GM12878 (cell line): ENCODE measurements around the gene SCRN3. TPM values are rescaled to one million over a fixed set of nuclear protein-coding genes. Genes with fewer than 3 reads are reported as not detected.

Source experiments
- ATAC-seq: fragments of 200-7000 bp; cut with Tn5 transposase; 3 replicates; pipeline ENCODE4 v1.9.1; 2020; ENCODE audit warnings: mild to moderate bottlenecking, moderate library complexity
- BruUV-seq: library from RNA; stranded (reverse); fragments of 400-500 nt; replicated peaks from 2 replicates; lab custom pipeline; 2021; lab: Mats Ljungman, UMichigan
- CTCF ChIA-PET: fragments of 300-600 bp; sonication (Branson Sonifier 250); formaldehyde crosslinking; extraction: SDS; loops from one replicate; lab custom pipeline; 2021; ENCODE audit warnings: inconsistent platforms; lab: Yijun Ruan, JAX
- POLR2A ChIA-PET: fragments of 350-600 bp; formaldehyde crosslinking; extraction: SDS; loops from one replicate; lab custom pipeline; 2021; ENCODE audit warnings: inconsistent platforms; lab: Charles Lee
- RAD21 ChIA-PET: fragments of 300-600 bp; sonication (Branson Sonifier 250); formaldehyde crosslinking; loops from one replicate; lab custom pipeline; 2023; ENCODE audit warnings: antibody characterized with exemption; ENCODE audit not compliant: unreplicated experiment; lab: Charles Lee
- SMC1A ChIA-PET: fragments of 300-600 bp; sonication (Branson Sonifier 250); formaldehyde crosslinking; loops from one replicate; lab custom pipeline; 2023; ENCODE audit not compliant: unreplicated experiment, uncharacterized antibody; lab: Charles Lee
- DNase-seq: peaks from one replicate; pipeline ENCODE4 v3.0.0-alpha.2; 2011; ENCODE audit warnings: low read depth, low spot score
- FAIRE-seq: peaks from 3 replicates; lab custom pipeline; 2011; peaks lifted over from hg19 to GRCh38; lab: Jason Lieb, UNC
- H2AFZ ChIP-seq: 2 replicates; pipeline ENCODE4 v1.6.0; 2011; ENCODE audit warnings: low read depth, low read length, control low read depth; ENCODE audit not compliant: control insufficient read depth
- H3K27ac ChIP-seq: 2 replicates; pipeline ENCODE4 v1.5.1; 2011; ENCODE audit warnings: control low read depth; ENCODE audit not compliant: control insufficient read depth, insufficient read depth
- H3K27me3 ChIP-seq, 2 experiments: replicated peaks in 1 of 2; 2 replicates each; pipeline versions ENCODE4 v1.6.0 to v1.6.1; 2011; ENCODE audit warnings: low read length in 1 of 2; ENCODE audit not compliant: control insufficient read depth in 2 of 2, insufficient read depth in 2 of 2
- H3K36me3 ChIP-seq, 2 experiments: 2 replicates each; pipeline ENCODE4 v1.5.1; 2011; ENCODE audit warnings: low read length in 1 of 2; ENCODE audit not compliant: control insufficient read depth in 2 of 2, insufficient read depth in 2 of 2
- H3K4me1 ChIP-seq: 2 replicates; pipeline ENCODE4 v1.6.1; 2011; ENCODE audit warnings: mild to moderate bottlenecking, low read length, moderate library complexity, mixed read lengths; ENCODE audit not compliant: control insufficient read depth, insufficient read depth
- H3K4me2 ChIP-seq: 2 replicates; pipeline ENCODE4 v1.6.0; 2011; ENCODE audit warnings: control low read depth; ENCODE audit not compliant: control insufficient read depth, insufficient read depth
- H3K4me3 ChIP-seq: fragments of 200-600 bp; sonication (generic); 2 replicates; pipeline ENCODE4 v1.5.1; 2016
- H3K79me2 ChIP-seq: 2 replicates; pipeline ENCODE4 v1.6.0; 2011; ENCODE audit warnings: low read length; ENCODE audit not compliant: control insufficient read depth, insufficient read depth
- H3K9ac ChIP-seq: 2 replicates; pipeline ENCODE4 v1.8.0; 2011; ENCODE audit warnings: low read length, control low read depth, mixed read lengths; ENCODE audit not compliant: control insufficient read depth, insufficient read depth
- H3K9me3 ChIP-seq: replicated peaks from 3 replicates; pipeline ENCODE4 v1.5.1; 2011; ENCODE audit warnings: mild to moderate bottlenecking, low read length; ENCODE audit not compliant: control insufficient read depth, insufficient read depth
- H4K20me1 ChIP-seq: 2 replicates; pipeline ENCODE4 v1.6.0; 2011; ENCODE audit not compliant: control insufficient read depth, insufficient read depth
- CHD4 ChIP-seq: fragments of 200-600 bp; sonication (generic); IDR thresholded peaks from 2 replicates; pipeline ENCODE4 v1.6.1; 2016; ENCODE audit warnings: mild to moderate bottlenecking
- KAT2A ChIP-seq: conservative IDR thresholded peaks from 2 replicates; pipeline ENCODE4 v1.6.1; 2011; ENCODE audit warnings: low read depth, low read length; ENCODE audit not compliant: control insufficient read depth
- MEF2A ChIP-seq: IDR thresholded peaks from 2 replicates; pipeline ENCODE4 v1.6.1; 2011; ENCODE audit warnings: low read depth, mild to moderate bottlenecking, low read length, moderate library complexity; ENCODE audit not compliant: insufficient read depth
- NFXL1 ChIP-seq: fragments of 450-650 bp; IDR thresholded peaks from 2 replicates; pipeline ENCODE4 v1.6.1; 2017; ENCODE audit warnings: antibody characterized with exemption, mild to moderate bottlenecking, borderline replicate concordance
- NR2C1 ChIP-seq: fragments of 450-650 bp; IDR thresholded peaks from 2 replicates; pipeline ENCODE4 v1.6.1; 2017; ENCODE audit warnings: antibody characterized with exemption, mild to moderate bottlenecking, moderate library complexity
- RCOR1 ChIP-seq: conservative IDR thresholded peaks from 2 replicates; pipeline ENCODE4 v1.6.1; 2012; ENCODE audit warnings: low read depth, low read length, improper control_type of control experiment
- RELA ChIP-seq: fragments of 450-650 bp; IDR thresholded peaks from 2 replicates; pipeline ENCODE4 v1.8.0; 2014; ENCODE audit warnings: borderline replicate concordance; ENCODE audit not compliant: partially characterized antibody
- SREBF2 ChIP-seq: IDR thresholded peaks from 2 replicates; pipeline ENCODE4 v1.6.1; 2012; ENCODE audit warnings: mild to moderate bottlenecking, low read length
- STAT1 ChIP-seq: fragments of 450-650 bp; conservative IDR thresholded peaks from 2 replicates; pipeline ENCODE4 v1.6.1; 2014; ENCODE audit warnings: antibody characterized with exemption, mild to moderate bottlenecking
- WGBS: methylation state at CpG from one replicate; pipeline ENCODE4 v1.1.6; 2016; ENCODE audit warnings: low lambda C conversion rate; ENCODE audit not compliant: insufficient replicate concordance, insufficient coverage; ENCODE audit errors: missing lambda C conversion rate; 5-methylcytosine and 5-hydroxymethylcytosine counted together
- in situ Hi-C: fragments of 300-500 bp; cut with MboI; formaldehyde crosslinking; loops from 9 replicates; pipeline ENCODE4 v1.14.3; 2018; ENCODE audit warnings: mixed read lengths
- intact Hi-C: fragments of 100-400 bp; cut with micrococcal nuclease; formaldehyde crosslinking; loops from one replicate; pipeline ENCODE4 v1.14.2; 2022; ENCODE audit not compliant: unreplicated experiment
- polyA plus RNA-seq, 11 experiments: library from polyadenylated mRNA; depleted of rRNA in 4 of 11; unstranded in 6 of 11; stranded (reverse) in 5 of 11; fragments of >200 nt; fragmentation: Nextera tagmentation in 4 of 11; fragmentation: Illumina TruSeq in 1 of 11; extraction: Ambion mirVana in 4 of 11; extraction: Trizol in 1 of 11; gene quantifications; 1 replicate in 1 of 11; 2 replicates in 10 of 11; pipeline versions ENCODE4 v1.2.1 to v1.2.3, GENCODE V29; 2011 to 2016; ENCODE audit warnings: inconsistent platforms in 2 of 11, missing spikeins in 2 of 11, low read depth in 1 of 11
- total RNA-seq, 4 experiments: library from RNA; depleted of rRNA in 3 of 4; stranded (reverse); fragments of >200 nt in 3 of 4; fragmentation: Illumina TruSeq in 1 of 4; extraction: Trizol in 1 of 4; gene quantifications; 2 replicates each; pipeline versions ENCODE4 v1.2.1 to v1.2.3, GENCODE V29; 2013 to 2021
- TF ChIP-seq, protein P1 (sequence below): IDR thresholded peaks from 2 replicates; pipeline ENCODE4 v1.6.1; 2011; ENCODE audit warnings: low read depth, low read length, improper control_type of control experiment, borderline replicate concordance
- TF ChIP-seq, protein P2 (sequence below): IDR thresholded peaks from 2 replicates; pipeline ENCODE4 v1.6.1; 2012; ENCODE audit warnings: low read depth, low read length, improper control_type of control experiment

SCRN3 gene
- total and polyA plus RNA-seq, 10 of the 15 experiments (the other 5 are each of a cell fraction or from before 2014, with no cell fraction given) = 5.7 to 16.0 (median 13.0) TPM

DNA sequence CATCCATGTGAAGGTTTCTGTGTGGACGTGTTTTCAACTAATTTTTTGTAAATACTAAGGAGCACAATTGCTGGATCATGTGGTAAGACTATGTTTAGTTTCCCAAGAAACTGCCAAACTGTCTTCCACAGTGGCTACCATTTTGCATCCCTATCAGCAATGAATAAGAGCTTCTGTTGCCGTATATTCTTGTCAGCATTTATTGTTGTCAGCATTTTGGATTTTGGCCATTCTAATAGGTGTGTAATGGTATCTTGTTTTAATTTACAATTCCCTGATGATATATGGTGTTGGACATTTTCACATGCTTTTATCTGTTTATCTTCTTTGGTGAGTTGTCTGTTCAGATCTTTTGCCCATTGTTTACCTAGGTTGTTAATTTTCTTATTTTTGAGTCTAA, 34.5 kb downstream of the SCRN3 start:
- H3K9ac ChIP-seq = no peak overlapping the region
- no peak for TF ChIP-seq SREBF2
- TF ChIP-seq RELA = no peak
- no peak for TF ChIP-seq RCOR1
- TF ChIP-seq, protein P1, sequence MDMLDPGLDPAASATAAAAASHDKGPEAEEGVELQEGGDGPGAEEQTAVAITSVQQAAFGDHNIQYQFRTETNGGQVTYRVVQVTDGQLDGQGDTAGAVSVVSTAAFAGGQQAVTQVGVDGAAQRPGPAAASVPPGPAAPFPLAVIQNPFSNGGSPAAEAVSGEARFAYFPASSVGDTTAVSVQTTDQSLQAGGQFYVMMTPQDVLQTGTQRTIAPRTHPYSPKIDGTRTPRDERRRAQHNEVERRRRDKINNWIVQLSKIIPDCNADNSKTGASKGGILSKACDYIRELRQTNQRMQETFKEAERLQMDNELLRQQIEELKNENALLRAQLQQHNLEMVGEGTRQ = no peak
- TF ChIP-seq STAT1 = no peak
- no peak for TF ChIP-seq MEF2A
- no peak for TF ChIP-seq NR2C1
- TF ChIP-seq, all 136 proteins: peak for 0
- Histone ChIP-seq H3K79me2 (no peaks in the 10 kb centered on the region), H3K4me2 (no peak overlapping the region), H3K27ac (no peak overlapping the region), H3K4me3 (no peak overlapping the region), H3K27me3 (no peaks in the 10 kb centered on the region), H3K9me3 (no peaks in the 10 kb centered on the region), H4K20me1 (no peaks in the 10 kb centered on the region), H3K4me1 (no peaks in the 10 kb centered on the region), H3K36me3 (peaks cover 0 to 3% of the 10 kb centered on the region in 2 experiments; a peak in 1 of 4 replicates), H2AFZ (no peak overlapping the region)
- SMC1A ChIA-PET = interaction anchor here (0.7 to 1.0 kb wide), 3 partner anchors 12 to 264 kb away, joined by 3 read pairs; no protein-coding TSS in a partner anchor
- 96% methylated on average over 2 of the region's 2 CpGs for WGBS
- RAD21 ChIA-PET = no interaction called here
- no peak for DNase-seq
- CTCF ChIA-PET = interaction anchor here (1.1 kb wide), 1 partner anchor 12 kb away, joined by 6 read pairs; no protein-coding TSS in a partner anchor
- no peak for FAIRE-seq
- in situ Hi-C loops (no loop called here), intact Hi-C loops (no loop called here)
- BruUV-seq = no TSS peak
- POLR2A ChIA-PET = no interaction called here
- ATAC-seq = no peak

DNA sequence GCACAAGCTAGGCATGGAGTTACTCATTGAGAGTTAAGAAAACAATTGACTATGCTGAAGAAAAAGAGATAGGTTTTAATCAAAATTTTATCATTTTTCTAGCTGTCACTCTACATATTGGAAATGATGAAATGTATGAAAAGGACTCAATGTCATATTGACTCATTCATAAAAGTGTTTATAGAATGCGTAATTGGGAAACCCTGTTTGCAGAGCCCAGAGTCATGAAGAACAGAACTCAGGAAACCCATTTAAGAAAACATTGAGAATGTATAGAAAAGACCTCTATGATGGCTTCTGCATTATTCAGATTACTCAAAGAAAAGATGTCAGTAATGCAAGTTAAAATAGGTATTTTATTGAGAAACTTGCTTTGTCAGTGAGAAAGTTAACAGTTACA, 36.4 kb downstream of the SCRN3 start:
- no peaks in the 10 kb centered on the region for H3K4me1 ChIP-seq
- ChIA-PET POLR2A (no interaction called here), RAD21 (no interaction called here), SMC1A (interaction anchor here (0.6 to 1.2 kb wide), 3 partner anchors 15 to 265 kb away, joined by 3 to 4 read pairs (median 4); no protein-coding TSS in a partner anchor), CTCF (no interaction called here)
- no peaks in the 10 kb centered on the region for H3K27me3 ChIP-seq
- in situ Hi-C loops (no loop called here), intact Hi-C loops (no loop called here)
- H3K9ac ChIP-seq = no peak overlapping the region
- ATAC-seq (no peak), DNase-seq (no peak), FAIRE-seq (no peak)
- 97% methylated on average over 1 of the region's 1 CpG for WGBS
- H3K27ac ChIP-seq = no peak overlapping the region
- no TSS peak for BruUV-seq
- H3K79me2 ChIP-seq = no peaks in the 10 kb centered on the region
- no peaks in the 10 kb centered on the region for H4K20me1 ChIP-seq
- H3K9me3 ChIP-seq = no peaks in the 10 kb centered on the region
- H3K4me2 ChIP-seq = no peak overlapping the region
- H3K36me3 ChIP-seq = 0 out of 4 replicates have a peak, but pooled peaks cover 0 to 3% of the 10 kb centered on the region in 2 experiments
- no peak overlapping the region for H2AFZ ChIP-seq
- H3K4me3 ChIP-seq = no peak overlapping the region
- TF ChIP-seq KAT2A = no peak
- no peak for TF ChIP-seq CHD4
- no peak for TF ChIP-seq NFXL1
- TF ChIP-seq, protein P2, sequence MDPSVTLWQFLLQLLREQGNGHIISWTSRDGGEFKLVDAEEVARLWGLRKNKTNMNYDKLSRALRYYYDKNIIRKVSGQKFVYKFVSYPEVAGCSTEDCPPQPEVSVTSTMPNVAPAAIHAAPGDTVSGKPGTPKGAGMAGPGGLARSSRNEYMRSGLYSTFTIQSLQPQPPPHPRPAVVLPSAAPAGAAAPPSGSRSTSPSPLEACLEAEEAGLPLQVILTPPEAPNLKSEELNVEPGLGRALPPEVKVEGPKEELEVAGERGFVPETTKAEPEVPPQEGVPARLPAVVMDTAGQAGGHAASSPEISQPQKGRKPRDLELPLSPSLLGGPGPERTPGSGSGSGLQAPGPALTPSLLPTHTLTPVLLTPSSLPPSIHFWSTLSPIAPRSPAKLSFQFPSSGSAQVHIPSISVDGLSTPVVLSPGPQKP = no peak
